NB4 (cell line): ENCODE measurements around the gene IL36RN.

ENCODE experiments used
- DNase-seq: peaks from one replicate; pipeline ENCODE4 v3.0.0; 2010; ENCODE audit warnings: low read depth
- H3K4me3 ChIP-seq: one replicate; pipeline ENCODE4 v1.5.1; 2011; ENCODE audit warnings: mild to moderate bottlenecking, low read depth, low read length, moderate library complexity
- MAX ChIP-seq: IDR thresholded peaks from 2 replicates; pipeline ENCODE4 v1.6.1; 2011; ENCODE audit warnings: low read depth, low read length
- MYC ChIP-seq: IDR thresholded peaks from 2 replicates; pipeline ENCODE4 v1.6.1; 2011; ENCODE audit warnings: low read depth, low read length
- POLR2A ChIP-seq: IDR thresholded peaks from 2 replicates; pipeline ENCODE4 v1.6.1; 2011; ENCODE audit warnings: mild to moderate bottlenecking; ENCODE audit not compliant: insufficient read length; ENCODE audit errors: extremely low read depth
- TF ChIP-seq, protein P1 (sequence below): IDR thresholded peaks from one replicate; pipeline ENCODE4 v1.5.1; 2012; ENCODE audit warnings: low read depth, low read length

IL36RN gene

GRCh38 chr2:113058998-113059960, at the start of gene IL36RN:
Gene IL36RN, plus strand, starts transcription at chr2:113059198. Its CDS starts 241 bp downstream, at chr2:113059439.
- H3K4me3 ChIP-seq: no peak within 1 kb of the TSS
- no peak for DNase-seq
- TF ChIP-seq, protein P1, sequence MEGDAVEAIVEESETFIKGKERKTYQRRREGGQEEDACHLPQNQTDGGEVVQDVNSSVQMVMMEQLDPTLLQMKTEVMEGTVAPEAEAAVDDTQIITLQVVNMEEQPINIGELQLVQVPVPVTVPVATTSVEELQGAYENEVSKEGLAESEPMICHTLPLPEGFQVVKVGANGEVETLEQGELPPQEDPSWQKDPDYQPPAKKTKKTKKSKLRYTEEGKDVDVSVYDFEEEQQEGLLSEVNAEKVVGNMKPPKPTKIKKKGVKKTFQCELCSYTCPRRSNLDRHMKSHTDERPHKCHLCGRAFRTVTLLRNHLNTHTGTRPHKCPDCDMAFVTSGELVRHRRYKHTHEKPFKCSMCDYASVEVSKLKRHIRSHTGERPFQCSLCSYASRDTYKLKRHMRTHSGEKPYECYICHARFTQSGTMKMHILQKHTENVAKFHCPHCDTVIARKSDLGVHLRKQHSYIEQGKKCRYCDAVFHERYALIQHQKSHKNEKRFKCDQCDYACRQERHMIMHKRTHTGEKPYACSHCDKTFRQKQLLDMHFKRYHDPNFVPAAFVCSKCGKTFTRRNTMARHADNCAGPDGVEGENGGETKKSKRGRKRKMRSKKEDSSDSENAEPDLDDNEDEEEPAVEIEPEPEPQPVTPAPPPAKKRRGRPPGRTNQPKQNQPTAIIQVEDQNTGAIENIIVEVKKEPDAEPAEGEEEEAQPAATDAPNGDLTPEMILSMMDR: no peak
- TF ChIP-seq POLR2A (no peak), MAX (no peak), MYC (no peak)

DNA sequence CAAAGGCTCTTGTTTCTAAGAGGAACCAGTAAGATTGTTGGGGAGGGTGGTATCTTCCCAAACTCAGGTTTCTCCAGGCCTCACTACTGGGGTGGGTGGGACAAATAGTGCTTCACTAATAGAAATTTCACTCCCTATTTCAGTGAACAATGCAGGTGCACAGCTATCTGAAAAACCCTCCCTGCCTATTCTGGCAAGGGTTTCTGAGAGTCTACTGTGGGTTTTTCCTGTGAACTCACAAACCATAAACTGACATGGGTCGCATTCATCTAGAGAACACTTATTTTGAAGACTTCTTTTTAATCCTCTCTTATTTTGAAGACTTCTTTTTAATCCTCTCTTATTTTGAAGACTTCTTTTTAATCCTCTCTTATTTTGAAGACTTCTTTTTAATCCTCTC, 49.4 kb upstream of the IL36RN start:
- DNase-seq: no peak
- H3K4me3 ChIP-seq: no peak overlapping the region
- TF ChIP-seq, protein P1: no peak
- TF ChIP-seq MYC (no peak), POLR2A (no peak), MAX (no peak)

DNA sequence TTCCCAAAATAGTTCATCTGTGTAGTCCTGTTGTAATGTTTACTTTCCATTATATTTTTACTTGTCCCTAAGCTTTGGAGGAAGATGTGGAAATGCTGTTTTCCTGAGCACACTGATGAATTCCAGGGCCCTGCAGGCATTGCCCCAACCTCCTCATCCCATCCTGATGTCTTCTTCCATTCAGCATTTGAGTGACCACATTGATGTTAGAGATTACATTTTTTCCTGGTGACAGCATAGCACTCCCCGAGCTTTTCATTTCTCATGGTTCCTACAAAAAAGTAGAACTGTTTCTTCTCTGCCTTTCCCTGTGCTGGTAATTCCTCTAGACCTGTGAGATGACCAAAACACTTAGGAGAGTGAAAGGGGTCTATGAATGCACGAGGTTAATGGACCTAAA, 48.9 kb upstream of the IL36RN start:
- TF ChIP-seq MYC (no peak), MAX (no peak), POLR2A (no peak)
- TF ChIP-seq, protein P1: no peak
- no peak overlapping the region for H3K4me3 ChIP-seq
- no peak for DNase-seq

DNA sequence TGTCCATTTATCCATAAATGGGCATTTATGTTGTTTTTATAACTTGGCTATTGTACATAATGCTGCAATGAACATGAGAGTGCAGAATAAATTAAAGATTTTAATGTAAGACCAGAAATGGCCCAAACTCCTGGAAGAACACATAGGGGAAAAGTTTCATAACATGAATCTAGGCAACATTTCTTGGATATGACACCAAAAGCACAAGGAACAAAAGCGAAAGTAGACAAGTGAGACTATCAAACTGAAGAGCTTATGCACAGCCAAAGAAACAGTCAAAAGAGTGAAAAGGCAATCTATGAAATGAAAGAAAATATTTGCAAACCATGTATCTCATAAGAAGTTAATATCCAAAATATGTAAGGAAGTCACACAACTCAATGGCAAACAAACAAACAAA, 47.9 kb upstream of the IL36RN start:
- TF ChIP-seq POLR2A: no peak
- no peak for TF ChIP-seq MYC
- TF ChIP-seq, protein P1: no peak
- TF ChIP-seq MAX: no peak
- no peak for DNase-seq
- H3K4me3 ChIP-seq: no peak overlapping the region

- DNase-seq: no peak
- H3K4me3 ChIP-seq: no peak overlapping the region
- TF ChIP-seq POLR2A (no peak), MAX (no peak), MYC (no peak)
- TF ChIP-seq, protein P1: no peak
Measured at GRCh38 chr2:113012436-113013335, 46.3 kb upstream of the IL36RN start.
